Neural cell (in vitro differentiated cells): Measurements from ENCODE around the gene FAM168A. TPM values are rescaled to one million over a fixed set of nuclear protein-coding genes. Genes with fewer than 3 reads are reported as not detected.

ENCODE experiments used
- H2AFZ ChIP-seq: fragments of 200-600, 300-800 bp; sonication (generic), shearing (Covaris generic); 2 replicates; pipeline ENCODE4 v1.6.0; 2014; ENCODE audit warnings: low read depth, mild to moderate bottlenecking, antibody characterized with exemption, low read length, moderate library complexity
- H3F3A ChIP-seq: fragments of 200-600 bp; shearing (Covaris generic); 2 replicates; pipeline ENCODE4 v1.6.1; 2016; ENCODE audit warnings: mild to moderate bottlenecking, moderate library complexity, mixed read lengths, antibody characterized with exemption, low read length; ENCODE audit not compliant: insufficient read depth, poor library complexity, severe bottlenecking
- H3K27ac ChIP-seq: fragments of 200-600, 300-800 bp; sonication (generic), shearing (Covaris generic); 2 replicates; pipeline ENCODE4 v1.5.1; 2014; ENCODE audit warnings: mild to moderate bottlenecking, low read length, moderate library complexity
- H3K27me3 ChIP-seq: fragments of 300-800, 200-600 bp; sonication (generic), shearing (Covaris generic); 2 replicates; pipeline ENCODE4 v1.6.0; 2014; ENCODE audit warnings: mild to moderate bottlenecking, low read depth, low read length, moderate library complexity; ENCODE audit not compliant: insufficient read depth
- H3K36me3 ChIP-seq: fragments of 300-800, 200-600 bp; sonication (generic), shearing (Covaris generic); 2 replicates; pipeline ENCODE4 v1.5.1; 2014; ENCODE audit warnings: mild to moderate bottlenecking, antibody characterized with exemption, low read length, moderate library complexity; ENCODE audit not compliant: insufficient read depth
- H3K4me2 ChIP-seq: fragments of 300-800, 200-600 bp; sonication (generic), shearing (Covaris generic); 2 replicates; pipeline ENCODE4 v1.6.0; 2014; ENCODE audit warnings: mild to moderate bottlenecking, low read length
- H3K4me3 ChIP-seq: fragments of 300-800, 200-600 bp; sonication (generic), shearing (Covaris generic); 2 replicates; pipeline ENCODE4 v1.5.1; 2014; ENCODE audit warnings: mild to moderate bottlenecking, low read length, moderate library complexity
- H3K79me2 ChIP-seq: fragments of 200-600 bp; shearing (Covaris generic); replicated peaks from 2 replicates; pipeline ENCODE4 v1.6.0; 2014; ENCODE audit warnings: mild to moderate bottlenecking, low read length, moderate library complexity; ENCODE audit not compliant: insufficient read depth
- H3K9ac ChIP-seq: fragments of 300-800, 200-600 bp; sonication (generic), shearing (Covaris generic); 2 replicates; pipeline ENCODE4 v1.6.1; 2016; ENCODE audit warnings: mild to moderate bottlenecking, low read length, mixed read lengths
- H3K9me2 ChIP-seq: fragments of 200-600 bp; shearing (Covaris generic); 2 replicates; pipeline ENCODE4 v1.6.1; 2016; ENCODE audit warnings: mild to moderate bottlenecking, low read length, mixed read lengths; ENCODE audit not compliant: insufficient read depth
- H3K9me3 ChIP-seq: fragments of 200-600, 300-800 bp; sonication (generic), shearing (Covaris generic); 2 replicates; pipeline ENCODE4 v1.6.1; 2016; ENCODE audit warnings: mild to moderate bottlenecking, mixed run types, low read length, moderate library complexity, mixed read lengths
- H4K20me1 ChIP-seq: fragments of 200-600 bp; shearing (Covaris generic); 2 replicates; pipeline ENCODE4 v1.6.1; 2016; ENCODE audit warnings: mild to moderate bottlenecking, mixed run types; ENCODE audit not compliant: insufficient read depth
- EP300 ChIP-seq: fragments of 450-650 bp; conservative IDR thresholded peaks from 2 replicates; pipeline ENCODE4 v1.6.1; 2014; ENCODE audit warnings: antibody characterized with exemption, mild to moderate bottlenecking, moderate library complexity; ENCODE audit not compliant: poor library complexity, severe bottlenecking
- EZH2 ChIP-seq: fragments of 200-600, 300-800 bp; shearing (Covaris generic), sonication (generic); IDR thresholded peaks from 2 replicates; pipeline ENCODE4 v1.6.1; 2014; ENCODE audit warnings: antibody characterized with exemption, low read length, borderline replicate concordance, mild to moderate bottlenecking; ENCODE audit not compliant: insufficient read depth, poor library complexity, severe bottlenecking
- MXI1 ChIP-seq: fragments of 450-650 bp; conservative IDR thresholded peaks from 2 replicates; pipeline ENCODE4 v1.6.1; 2014; ENCODE audit warnings: antibody characterized with exemption, mild to moderate bottlenecking; ENCODE audit not compliant: poor library complexity, severe bottlenecking
- POLR2AphosphoS5 ChIP-seq: IDR thresholded peaks from 2 replicates; pipeline ENCODE4 v1.6.1; 2012
- RAD21 ChIP-seq: fragments of 450-650 bp; conservative IDR thresholded peaks from 2 replicates; pipeline ENCODE4 v1.6.1; 2014; ENCODE audit warnings: antibody characterized with exemption, mild to moderate bottlenecking, moderate library complexity
- SMC3 ChIP-seq: fragments of 450-650 bp; conservative IDR thresholded peaks from 2 replicates; pipeline ENCODE4 v1.6.1; 2014; ENCODE audit warnings: antibody characterized with exemption, mild to moderate bottlenecking, moderate library complexity; ENCODE audit not compliant: poor library complexity
- TAF1 ChIP-seq: IDR thresholded peaks from 2 replicates; pipeline ENCODE4 v1.6.1; 2012; ENCODE audit warnings: low read depth
- polyA plus RNA-seq: library from polyadenylated mRNA; depleted of rRNA; stranded (reverse); fragments of >200 nt; gene quantifications from 2 replicates; pipeline ENCODE4 v1.2.3, GENCODE V29; 2014
- TF ChIP-seq, protein P1 (sequence below): fragments of 450-650 bp; IDR thresholded peaks from 2 replicates; pipeline ENCODE4 v1.5.1; 2014; ENCODE audit warnings: antibody characterized with exemption, mild to moderate bottlenecking, moderate library complexity; ENCODE audit not compliant: poor library complexity, severe bottlenecking
- TF ChIP-seq, protein P2 (sequence below): IDR thresholded peaks from 2 replicates; pipeline ENCODE4 v1.6.1; 2012; ENCODE audit warnings: borderline replicate concordance

The FAM168A gene
- polyA plus RNA-seq, 1 donor from 2014 or later, result 67.3 TPM

DNA sequence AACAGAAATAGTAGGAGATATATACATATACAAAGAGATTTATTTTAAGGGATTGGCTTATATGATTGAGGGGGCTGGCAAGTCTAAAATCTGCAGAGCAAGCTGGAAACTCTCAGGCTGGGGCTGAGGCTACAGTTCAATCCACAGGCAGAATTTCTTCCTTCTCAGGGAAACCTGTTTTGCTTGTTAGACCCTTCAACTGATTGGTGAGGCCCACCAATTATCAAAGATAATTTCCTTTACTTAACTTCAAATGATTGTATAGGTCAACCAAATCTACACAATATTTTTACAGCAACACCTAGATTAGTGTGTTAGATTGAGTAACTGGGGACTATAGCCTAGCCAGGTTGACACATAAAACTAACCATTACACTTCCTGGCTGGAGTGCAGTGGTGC, 43.8 kb upstream of the FAM168A start:
- TF ChIP-seq, protein P1, sequence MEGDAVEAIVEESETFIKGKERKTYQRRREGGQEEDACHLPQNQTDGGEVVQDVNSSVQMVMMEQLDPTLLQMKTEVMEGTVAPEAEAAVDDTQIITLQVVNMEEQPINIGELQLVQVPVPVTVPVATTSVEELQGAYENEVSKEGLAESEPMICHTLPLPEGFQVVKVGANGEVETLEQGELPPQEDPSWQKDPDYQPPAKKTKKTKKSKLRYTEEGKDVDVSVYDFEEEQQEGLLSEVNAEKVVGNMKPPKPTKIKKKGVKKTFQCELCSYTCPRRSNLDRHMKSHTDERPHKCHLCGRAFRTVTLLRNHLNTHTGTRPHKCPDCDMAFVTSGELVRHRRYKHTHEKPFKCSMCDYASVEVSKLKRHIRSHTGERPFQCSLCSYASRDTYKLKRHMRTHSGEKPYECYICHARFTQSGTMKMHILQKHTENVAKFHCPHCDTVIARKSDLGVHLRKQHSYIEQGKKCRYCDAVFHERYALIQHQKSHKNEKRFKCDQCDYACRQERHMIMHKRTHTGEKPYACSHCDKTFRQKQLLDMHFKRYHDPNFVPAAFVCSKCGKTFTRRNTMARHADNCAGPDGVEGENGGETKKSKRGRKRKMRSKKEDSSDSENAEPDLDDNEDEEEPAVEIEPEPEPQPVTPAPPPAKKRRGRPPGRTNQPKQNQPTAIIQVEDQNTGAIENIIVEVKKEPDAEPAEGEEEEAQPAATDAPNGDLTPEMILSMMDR, result no peak
- TF ChIP-seq POLR2AphosphoS5, result no peak
- TF ChIP-seq, protein P2, sequence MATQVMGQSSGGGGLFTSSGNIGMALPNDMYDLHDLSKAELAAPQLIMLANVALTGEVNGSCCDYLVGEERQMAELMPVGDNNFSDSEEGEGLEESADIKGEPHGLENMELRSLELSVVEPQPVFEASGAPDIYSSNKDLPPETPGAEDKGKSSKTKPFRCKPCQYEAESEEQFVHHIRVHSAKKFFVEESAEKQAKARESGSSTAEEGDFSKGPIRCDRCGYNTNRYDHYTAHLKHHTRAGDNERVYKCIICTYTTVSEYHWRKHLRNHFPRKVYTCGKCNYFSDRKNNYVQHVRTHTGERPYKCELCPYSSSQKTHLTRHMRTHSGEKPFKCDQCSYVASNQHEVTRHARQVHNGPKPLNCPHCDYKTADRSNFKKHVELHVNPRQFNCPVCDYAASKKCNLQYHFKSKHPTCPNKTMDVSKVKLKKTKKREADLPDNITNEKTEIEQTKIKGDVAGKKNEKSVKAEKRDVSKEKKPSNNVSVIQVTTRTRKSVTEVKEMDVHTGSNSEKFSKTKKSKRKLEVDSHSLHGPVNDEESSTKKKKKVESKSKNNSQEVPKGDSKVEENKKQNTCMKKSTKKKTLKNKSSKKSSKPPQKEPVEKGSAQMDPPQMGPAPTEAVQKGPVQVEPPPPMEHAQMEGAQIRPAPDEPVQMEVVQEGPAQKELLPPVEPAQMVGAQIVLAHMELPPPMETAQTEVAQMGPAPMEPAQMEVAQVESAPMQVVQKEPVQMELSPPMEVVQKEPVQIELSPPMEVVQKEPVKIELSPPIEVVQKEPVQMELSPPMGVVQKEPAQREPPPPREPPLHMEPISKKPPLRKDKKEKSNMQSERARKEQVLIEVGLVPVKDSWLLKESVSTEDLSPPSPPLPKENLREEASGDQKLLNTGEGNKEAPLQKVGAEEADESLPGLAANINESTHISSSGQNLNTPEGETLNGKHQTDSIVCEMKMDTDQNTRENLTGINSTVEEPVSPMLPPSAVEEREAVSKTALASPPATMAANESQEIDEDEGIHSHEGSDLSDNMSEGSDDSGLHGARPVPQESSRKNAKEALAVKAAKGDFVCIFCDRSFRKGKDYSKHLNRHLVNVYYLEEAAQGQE, result no peak
- TF ChIP-seq EZH2, result no peak
- TF ChIP-seq EP300, result no peak
- TF ChIP-seq SMC3, result no peak
- Histone ChIP-seq H3K9me3 (no peaks in the 10 kb centered on the region), H3K27ac (no peak overlapping the region), H3K36me3 (no peaks in the 10 kb centered on the region), H3K27me3 (no peaks in the 10 kb centered on the region), H3K9me2 (no peaks in the 10 kb centered on the region), H3K4me2 (no peak overlapping the region), H2AFZ (no peak overlapping the region), H3K9ac (no peak overlapping the region), H4K20me1 (no peaks in the 10 kb centered on the region), H3K79me2 (no peaks in the 10 kb centered on the region), H3F3A (no peaks in the 10 kb centered on the region), H3K4me3 (no peak overlapping the region)

- Histone ChIP-seq H3K27me3 (no peaks in the 10 kb centered on the region), H3K27ac (no peak overlapping the region), H3K4me3 (no peak overlapping the region), H3K36me3 (no peaks in the 10 kb centered on the region), H4K20me1 (no peaks in the 10 kb centered on the region), H3K79me2 (no peaks in the 10 kb centered on the region), H3K9ac (no peak overlapping the region), H3F3A (no peaks in the 10 kb centered on the region), H3K4me2 (no peak overlapping the region), H3K9me2 (no peaks in the 10 kb centered on the region), H3K9me3 (no peaks in the 10 kb centered on the region), H2AFZ (no peak overlapping the region)
- TF ChIP-seq TAF1 (no peak), RAD21 (no peak), MXI1 (no peak), SMC3 (no peak), EZH2 (no peak), POLR2AphosphoS5 (no peak), EP300 (no peak)
- TF ChIP-seq, protein P1, result no peak
- TF ChIP-seq, protein P2, result no peak
Observed at GRCh38 chr11:73640592-73640991, 42.7 kb upstream of the FAM168A start.
